AG10803 (cell line): ENCODE results near the gene CWC27.
A peak's percentile ranks its signal among the peaks of the same experiment; 100 is the strongest.

Experiments used
- DNase-seq: peaks from one replicate; pipeline ENCODE4 v3.0.0; 2010; ENCODE audit warnings: low read depth
- H3K4me3 ChIP-seq: 2 replicates; pipeline ENCODE4 v1.5.1; 2011; ENCODE audit warnings: mild to moderate bottlenecking, low read length, control low read depth
- TF ChIP-seq, protein P1 (sequence below): conservative IDR thresholded peaks from 2 replicates; pipeline ENCODE4 v1.5.1; 2011; ENCODE audit warnings: mild to moderate bottlenecking, low read length, control low read depth, inconsistent platforms

The CWC27 gene

DNA sequence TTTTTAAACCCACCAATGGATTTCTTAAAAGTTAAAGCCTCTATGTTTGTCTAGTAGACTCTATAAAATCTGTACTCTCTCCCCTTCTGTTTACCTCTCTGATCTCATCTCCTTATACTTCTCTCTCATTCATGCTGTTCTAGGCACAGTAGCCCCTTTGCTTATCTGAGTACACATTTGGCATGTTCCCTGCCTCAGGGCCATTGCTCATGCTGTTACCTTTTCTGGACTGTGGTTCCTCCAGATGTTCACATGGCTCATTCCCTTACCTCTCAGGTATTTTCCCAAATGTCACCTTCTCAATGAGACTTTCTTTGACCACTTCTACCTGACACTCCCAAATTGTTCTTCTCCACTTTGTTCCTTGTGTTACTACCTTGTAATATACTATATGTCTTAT lies 176.1 kb downstream of the CWC27 start:
- TF ChIP-seq, protein P1, sequence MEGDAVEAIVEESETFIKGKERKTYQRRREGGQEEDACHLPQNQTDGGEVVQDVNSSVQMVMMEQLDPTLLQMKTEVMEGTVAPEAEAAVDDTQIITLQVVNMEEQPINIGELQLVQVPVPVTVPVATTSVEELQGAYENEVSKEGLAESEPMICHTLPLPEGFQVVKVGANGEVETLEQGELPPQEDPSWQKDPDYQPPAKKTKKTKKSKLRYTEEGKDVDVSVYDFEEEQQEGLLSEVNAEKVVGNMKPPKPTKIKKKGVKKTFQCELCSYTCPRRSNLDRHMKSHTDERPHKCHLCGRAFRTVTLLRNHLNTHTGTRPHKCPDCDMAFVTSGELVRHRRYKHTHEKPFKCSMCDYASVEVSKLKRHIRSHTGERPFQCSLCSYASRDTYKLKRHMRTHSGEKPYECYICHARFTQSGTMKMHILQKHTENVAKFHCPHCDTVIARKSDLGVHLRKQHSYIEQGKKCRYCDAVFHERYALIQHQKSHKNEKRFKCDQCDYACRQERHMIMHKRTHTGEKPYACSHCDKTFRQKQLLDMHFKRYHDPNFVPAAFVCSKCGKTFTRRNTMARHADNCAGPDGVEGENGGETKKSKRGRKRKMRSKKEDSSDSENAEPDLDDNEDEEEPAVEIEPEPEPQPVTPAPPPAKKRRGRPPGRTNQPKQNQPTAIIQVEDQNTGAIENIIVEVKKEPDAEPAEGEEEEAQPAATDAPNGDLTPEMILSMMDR, result no peak
- no peak for DNase-seq
- H3K4me3 ChIP-seq, result no peak overlapping the region

DNA sequence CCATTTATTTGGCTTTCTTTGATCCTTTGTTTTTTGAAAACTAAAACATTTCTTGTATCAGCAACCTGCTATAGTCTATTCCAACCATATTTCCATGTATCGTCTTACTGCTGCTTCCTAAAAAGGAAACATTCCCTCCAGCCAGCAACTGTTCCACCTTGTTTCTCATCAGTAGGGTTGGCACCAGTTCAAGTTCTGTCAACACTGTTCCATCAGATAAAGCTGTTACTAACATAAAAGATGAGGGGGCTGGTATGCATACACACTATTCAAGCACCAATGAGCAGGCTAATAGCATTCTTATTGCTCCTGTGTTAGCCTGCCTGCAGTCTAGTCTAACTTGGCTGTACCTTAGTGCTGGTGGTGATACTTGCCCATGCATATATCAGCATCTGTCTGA lies 178.3 kb downstream of the CWC27 start:
- TF ChIP-seq, protein P1, result no peak
- no peak for DNase-seq
- no peak overlapping the region for H3K4me3 ChIP-seq

DNA sequence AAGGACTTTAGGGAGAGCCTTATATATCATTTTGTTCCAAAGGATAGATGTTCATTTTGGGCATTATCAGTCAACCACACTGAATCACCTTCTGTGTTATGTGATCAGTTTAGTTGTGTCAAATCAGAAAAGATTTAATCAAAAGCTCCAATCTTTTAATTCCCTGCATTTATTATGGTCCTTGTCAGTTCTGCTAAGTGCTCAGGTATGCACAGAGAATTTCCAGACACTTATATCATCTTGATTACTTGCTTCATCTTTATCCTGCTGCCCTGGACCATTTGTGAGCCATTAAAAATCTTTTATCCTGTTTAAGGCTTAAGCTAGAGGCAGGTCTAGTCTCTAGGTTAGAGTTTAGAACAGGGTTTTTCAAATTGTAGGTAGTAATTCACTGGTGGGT lies 179.1 kb downstream of the CWC27 start:
- DNase-seq, result no peak
- no peak overlapping the region for H3K4me3 ChIP-seq
- TF ChIP-seq, protein P1, result no peak

DNA sequence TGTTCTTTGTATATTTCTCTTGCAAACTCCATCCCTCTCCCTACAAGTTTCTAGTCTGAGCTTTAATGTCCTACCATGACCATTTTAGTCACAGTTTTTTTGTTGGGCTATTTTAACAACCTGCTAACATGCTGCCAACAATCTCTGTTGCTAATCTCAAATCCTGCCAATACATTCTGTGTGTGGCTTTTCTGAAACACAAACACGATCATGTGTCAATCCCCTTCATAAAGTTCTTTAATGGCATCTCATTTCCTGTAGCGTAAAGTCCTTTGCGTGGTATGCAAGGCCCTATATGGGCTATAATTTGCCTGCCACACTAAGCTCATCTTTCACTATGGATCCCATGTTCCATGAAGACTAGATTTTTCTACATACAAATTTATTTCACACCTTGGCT lies 180.6 kb downstream of the CWC27 start:
- DNase-seq, result no peak
- TF ChIP-seq, protein P1, result no peak
- no peak overlapping the region for H3K4me3 ChIP-seq

DNA sequence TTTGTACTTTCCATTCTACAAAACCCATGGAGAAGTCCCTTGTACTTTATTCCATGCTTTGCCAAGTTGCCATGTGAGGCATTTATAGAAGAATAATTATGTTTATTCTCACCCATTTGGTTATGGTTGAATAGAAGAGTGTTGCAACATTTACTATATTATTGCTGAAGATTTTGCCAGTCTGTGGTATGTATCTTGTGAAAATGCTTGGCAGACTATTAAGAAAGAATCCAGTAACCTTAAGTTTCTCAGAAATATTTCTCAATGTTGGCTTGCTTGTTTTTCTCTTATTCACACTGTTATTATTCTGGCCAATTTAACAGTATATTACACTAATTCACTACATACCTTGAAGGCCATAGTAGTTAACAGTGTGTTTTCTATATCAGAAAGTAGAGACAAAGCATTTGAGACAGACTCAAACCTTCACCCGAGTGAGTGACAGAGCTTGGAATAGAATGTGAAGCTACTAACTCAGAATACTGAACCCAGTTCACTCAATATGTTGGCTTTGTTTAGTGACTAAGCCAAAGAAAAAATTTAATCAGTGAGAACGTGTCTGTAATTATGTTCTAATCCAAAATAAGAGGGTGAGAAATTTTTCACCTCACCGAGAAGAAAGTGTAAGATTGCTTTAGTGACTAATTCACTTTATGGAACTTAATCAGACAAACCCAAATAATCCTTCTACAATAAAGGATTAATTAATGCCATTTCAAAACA lies 184.4 kb downstream of the CWC27 start:
- TF ChIP-seq, protein P1, result no peak
- no peak overlapping the region for H3K4me3 ChIP-seq
- peak; percentile 68 for DNase-seq

DNA sequence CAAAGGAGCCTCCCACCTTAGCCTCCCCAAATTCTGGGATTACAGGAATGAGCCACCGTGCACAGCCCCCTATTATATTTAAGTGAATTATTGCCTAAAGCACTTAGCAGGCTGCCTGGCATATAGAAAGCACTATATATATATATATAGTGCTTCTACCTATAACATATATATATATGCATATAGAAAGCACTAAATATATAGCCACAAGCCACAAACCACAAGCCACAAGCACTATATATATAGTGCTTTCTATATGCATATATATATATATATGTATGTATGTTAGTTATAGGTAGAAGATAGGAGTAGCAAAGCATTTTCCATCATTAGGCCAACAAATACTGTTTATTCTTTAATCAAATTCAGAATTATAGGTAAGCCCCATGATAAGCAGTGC lies 185.8 kb downstream of the CWC27 start:
- TF ChIP-seq, protein P1, result no peak
- H3K4me3 ChIP-seq, result no peak overlapping the region
- no peak for DNase-seq

DNA sequence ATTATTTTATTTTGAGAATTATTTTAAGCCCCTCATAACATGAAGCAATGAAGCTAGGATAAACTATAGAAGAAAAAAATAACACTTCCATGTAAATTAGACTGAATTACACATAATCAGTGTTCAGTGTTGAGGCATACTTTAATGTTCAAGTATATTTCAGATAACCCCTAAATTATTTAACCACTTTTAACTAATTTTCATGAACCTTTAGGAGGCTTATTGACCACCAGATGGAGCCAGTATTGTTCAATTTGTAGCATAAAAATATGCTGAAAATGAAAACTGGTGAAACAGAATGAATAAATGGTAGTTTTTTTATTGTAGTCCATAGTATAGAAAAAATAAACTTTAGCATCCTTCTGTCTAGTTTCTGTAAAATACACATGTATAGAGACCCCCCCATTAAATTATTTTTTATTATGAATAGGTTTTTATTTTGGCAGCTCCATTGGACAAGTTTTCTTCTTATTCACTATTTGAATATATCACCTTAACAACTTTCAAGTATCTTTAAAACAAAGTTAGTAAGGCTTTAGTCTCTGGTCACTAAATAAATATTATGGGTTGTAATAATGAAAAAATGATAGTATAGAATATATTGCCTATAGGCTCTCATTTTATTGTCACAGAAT lies 190.1 kb downstream of the CWC27 start:
- H3K4me3 ChIP-seq, result no peak overlapping the region
- DNase-seq, result peak; percentile 61

More for the DNA sequence above, 190.1 kb downstream of the CWC27 start:
- TF ChIP-seq, protein P1, result peak; percentile 72
